HG02759 (cell line): Measurements from ENCODE around the gene IFNE.
A peak's percentile ranks its signal among the peaks of the same experiment; 100 is the strongest.

Experiments used
- ATAC-seq: cut with Tn5 transposase; IDR thresholded peaks from one replicate; pipeline ENCODE4 v1.9.1; 2021; ENCODE audit warnings: mild to moderate bottlenecking, moderate library complexity; ENCODE audit not compliant: unreplicated experiment

Gene IFNE

GRCh38 chr9:21482213-21482612 lies at the start of gene IFNE:
IFNE (minus strand) TSS chr9:21482313; CDS start chr9:21481694, 619 bp downstream.
- ATAC-seq = no peak

- ATAC-seq = no peak
These were observed 46.2 kb upstream of the IFNE start for GRCh38 chr9:21528123-21528808.

- ATAC-seq = peak; percentile 81
These were observed 45.5 kb upstream of the IFNE start for GRCh38 chr9:21527579-21527978.

GRCh38 chr9:21525174-21525573 lies 43.1 kb upstream of the IFNE start:
- ATAC-seq = no peak

GRCh38 chr9:21524099-21524830 lies 42.2 kb upstream of the IFNE start:
- no peak for ATAC-seq

- ATAC-seq = no peak
These were observed 41.2 kb upstream of the IFNE start for GRCh38 chr9:21523021-21524014.

- no peak for ATAC-seq
These were observed 40.2 kb upstream of the IFNE start for GRCh38 chr9:21522348-21522747.

- no peak for ATAC-seq
These were observed 39.3 kb upstream of the IFNE start for GRCh38 chr9:21521448-21521847.

GRCh38 chr9:21520501-21521228 lies 38.6 kb upstream of the IFNE start:
- no peak for ATAC-seq

GRCh38 chr9:21519855-21520434 lies 37.8 kb upstream of the IFNE start:
- ATAC-seq = no peak

GRCh38 chr9:21516796-21517195 lies 34.7 kb upstream of the IFNE start:
- ATAC-seq = no peak

- no peak for ATAC-seq
These were observed 31.3 kb upstream of the IFNE start for GRCh38 chr9:21513431-21513830.

- no peak for ATAC-seq
These were observed 28.7 kb upstream of the IFNE start for GRCh38 chr9:21510806-21511205.

- no peak for ATAC-seq
These were observed 25.3 kb upstream of the IFNE start for GRCh38 chr9:21507483-21507790.

- ATAC-seq = no peak
These were observed 24.7 kb upstream of the IFNE start for GRCh38 chr9:21506626-21507482.

- no peak for ATAC-seq
These were observed 23.5 kb upstream of the IFNE start for GRCh38 chr9:21505425-21506179.

- ATAC-seq = no peak
These were observed 22.8 kb upstream of the IFNE start for GRCh38 chr9:21504894-21505293.

GRCh38 chr9:21504113-21504512 lies 22.0 kb upstream of the IFNE start:
- no peak for ATAC-seq

- no peak for ATAC-seq
These were observed 20.5 kb upstream of the IFNE start for GRCh38 chr9:21502586-21502985.
